ENCODE measurements around the gene TOMM20L. TPM values are rescaled to one million over a fixed set of nuclear protein-coding genes. Genes with fewer than 3 reads are reported as not detected.

TOMM20L gene
- total and polyA plus RNA-seq, 12 donors, result not detected

- intact Hi-C loops (cut with DNase I), result loop anchor here in 1 of 10 donors (10.0 kb wide), 1 partner anchor 827 kb away; no protein-coding TSS in a partner anchor
- Histone ChIP-seq H3K27ac (peak within 1 kb of the TSS; percentile 69 to 99 (median 91)), H3K4me1 (peaks cover 0 to 41% (median 23%) of the 10 kb centered on the region in 9 donors), H3K4me3 (peak within 1 kb of the TSS; percentile 75 to 96 (median 81)), H3K36me3 (peaks cover 0 to 46% (median 8%) of the 10 kb centered on the region in 9 donors), H3K27me3 (no peaks in the 10 kb centered on the region), H3K9me3 (no peaks in the 10 kb centered on the region)
- DNase-seq (peak; percentile 94 to 97), ATAC-seq (peak; percentile 97 to 99 (median 98))
- TF ChIP-seq CTCF (IDR thresholded peaks at IDR 0.05), result peak in 1 of 9 donors; percentile 3
- 0% methylated on average over 33 of the region's 33 CpGs for WGBS, 2 donors
Observed at GRCh38 chr14:58427281-58428117, 31.8 kb downstream of the TOMM20L start, which contains the start of the genes KIAA0586 and TIMM9. Gene KIAA0586, plus strand, starts transcription at chr14:58427719. Its CDS starts 546 bp downstream, at chr14:58428265. Gene TIMM9, minus strand, starts transcription at chr14:58427531. Its CDS starts 15,586 bp downstream, at chr14:58411945.

- H3K4me1 ChIP-seq, result peaks cover 0 to 41% (median 23%) of the 10 kb centered on the region in 9 donors
- H3K36me3 ChIP-seq, result peaks cover 0 to 46% (median 13%) of the 10 kb centered on the region in 9 donors
- H3K4me3 ChIP-seq, result peak overlapping the region; percentile 75 to 96 (median 81)
- no peak for TF ChIP-seq CTCF (IDR thresholded peaks at IDR 0.05)
- no peaks in the 10 kb centered on the region for H3K9me3 ChIP-seq
- no peak for DNase-seq
- H3K27ac ChIP-seq, result peak overlapping the region; percentile 64 to 99 (median 91)
- no peaks in the 10 kb centered on the region for H3K27me3 ChIP-seq
- ATAC-seq, result peak in 4 of 8 donors; percentile 43 to 56 (median 46)
- intact Hi-C loops (cut with DNase I), result loop anchor here in 1 of 10 donors (10.0 kb wide), 1 partner anchor 827 kb away; no protein-coding TSS in a partner anchor
- 1% methylated on average over 10 of the region's 10 CpGs for WGBS, 2 donors
Observed at GRCh38 chr14:58428118-58428683, 32.5 kb downstream of the TOMM20L start.

- Histone ChIP-seq H3K36me3 (peaks cover 0 to 52% (median 13%) of the 10 kb centered on the region in 9 donors), H3K4me3 (no peak overlapping the region), H3K27ac (no peak overlapping the region), H3K4me1 (peaks cover 0 to 39% (median 23%) of the 10 kb centered on the region in 9 donors), H3K9me3 (no peaks in the 10 kb centered on the region), H3K27me3 (no peaks in the 10 kb centered on the region)
- TF ChIP-seq CTCF (IDR thresholded peaks at IDR 0.05), result no peak
- 67 to 72% methylated on average over 1 of the region's 1 CpG for WGBS, 2 donors
- DNase-seq (no peak), ATAC-seq (no peak)
- intact Hi-C loops (cut with DNase I), result no loop called here
Observed at GRCh38 chr14:58430156-58430555, 34.4 kb downstream of the TOMM20L start.

- Histone ChIP-seq H3K4me3 (no peak overlapping the region), H3K36me3 (peaks cover 0 to 99% (median 41%) of the 10 kb centered on the region in 9 donors), H3K9me3 (no peaks in the 10 kb centered on the region), H3K27me3 (no peaks in the 10 kb centered on the region), H3K27ac (no peak overlapping the region), H3K4me1 (peaks cover 0 to 4% (median 0%) of the 10 kb centered on the region in 9 donors)
- no peak for TF ChIP-seq CTCF (IDR thresholded peaks at IDR 0.05)
- 83 to 89% methylated on average over 5 of the region's 5 CpGs for WGBS, 2 donors
- DNase-seq (no peak), ATAC-seq (no peak)
- intact Hi-C loops (cut with DNase I), result no loop called here
Observed at GRCh38 chr14:58439476-58439875, 43.7 kb downstream of the TOMM20L start.

All from heart right ventricle (tissue), 16 donors.